HG03342 (cell line): Measurements from ENCODE around the gene DKKL1.
A peak's percentile ranks its signal among the peaks of the same experiment; 100 is the strongest.
"Not testable (repeated sequence)": the region's sequence is repeated elsewhere in the genome, so short reads cannot be mapped to it uniquely, and the experiment has no call there.

Source experiments
- ATAC-seq: cut with Tn5 transposase; IDR thresholded peaks from one replicate; pipeline ENCODE4 v1.9.1; 2021; ENCODE audit warnings: mild to moderate bottlenecking, moderate library complexity; ENCODE audit not compliant: unreplicated experiment

DKKL1 gene

DNA sequence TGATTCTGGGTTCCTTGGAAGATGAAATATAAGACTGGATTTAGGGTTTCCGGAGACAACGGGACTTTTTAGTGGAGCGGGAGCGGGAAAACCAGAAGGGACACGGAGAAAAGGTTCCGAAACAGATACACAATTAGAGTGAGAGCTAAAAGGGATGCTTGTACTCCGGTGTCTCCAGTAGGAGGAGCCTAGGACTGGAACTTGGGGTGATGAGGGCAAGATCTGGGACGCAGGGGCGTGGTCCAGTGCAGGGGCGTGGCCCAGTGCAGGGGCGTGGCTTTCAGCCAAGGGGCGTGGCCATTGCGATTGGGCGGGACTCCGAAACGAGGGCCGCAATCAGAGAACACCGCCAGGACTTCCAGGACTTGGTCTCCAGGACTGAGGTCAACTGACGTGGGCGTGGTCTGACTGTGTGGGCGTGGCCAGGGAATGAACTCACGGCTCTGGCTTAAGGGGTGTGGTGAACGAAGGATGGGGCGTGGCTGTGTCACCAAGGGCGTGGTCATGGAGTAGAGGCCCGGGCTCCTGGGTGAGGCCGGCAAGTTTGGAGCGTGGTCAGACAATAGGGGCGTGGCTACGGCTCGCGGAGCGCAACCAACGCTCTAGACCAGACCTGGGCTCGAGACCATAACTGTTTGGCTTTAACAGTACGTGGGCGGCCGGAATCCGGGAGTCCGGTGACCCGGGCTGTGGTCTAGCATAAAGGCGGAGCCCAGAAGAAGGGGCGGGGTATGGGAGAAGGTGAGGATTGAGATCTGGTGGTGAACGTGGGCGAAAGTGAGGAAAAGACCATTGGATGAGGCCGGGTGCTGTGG is at the start of gene DKKL1:
Gene DKKL1, plus strand, starts transcription at position 610 of the 815 bp plus-strand sequence. Its CDS starts 122 bp downstream, at position 732.
- peak; percentile 69 for ATAC-seq

DNA sequence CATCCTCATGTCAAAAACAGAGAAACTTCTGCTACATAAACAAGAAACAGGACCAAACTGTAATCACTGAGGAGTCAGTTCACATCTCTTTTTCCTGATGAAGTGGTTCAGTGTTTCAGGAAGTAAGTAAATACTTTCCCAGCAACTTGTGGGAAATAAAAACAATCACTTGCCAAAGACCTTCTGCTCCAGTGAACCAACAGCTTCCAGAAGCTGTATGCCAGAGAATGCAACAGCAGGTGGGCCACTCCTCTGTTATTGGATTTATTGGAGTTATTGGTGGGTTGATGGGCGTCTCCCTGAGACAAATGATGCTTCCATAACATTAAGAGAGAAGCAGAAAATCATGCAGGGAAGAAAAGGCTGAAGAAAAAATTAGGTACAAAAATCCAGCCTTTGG is 48.6 kb upstream of the DKKL1 start:
- no peak for ATAC-seq

DNA sequence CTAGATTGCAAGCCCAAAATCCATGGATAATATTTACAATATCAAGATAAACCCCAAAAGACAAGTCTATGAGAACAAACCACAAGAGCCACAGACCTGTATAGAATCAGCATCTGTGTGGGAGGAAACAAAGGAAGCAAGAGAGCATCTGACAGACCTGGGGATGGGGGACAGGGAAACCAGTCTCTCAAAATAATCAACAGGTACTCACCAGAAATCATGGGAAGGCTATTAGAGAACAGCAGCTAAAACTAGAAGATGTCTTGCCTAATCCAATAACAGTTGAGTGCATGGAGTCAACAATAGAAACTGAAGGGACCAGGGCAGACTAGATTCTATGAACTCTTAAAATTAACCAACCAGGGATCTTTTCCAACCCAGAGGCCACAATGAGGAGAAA is 47.4 kb upstream of the DKKL1 start:
- no peak for ATAC-seq

DNA sequence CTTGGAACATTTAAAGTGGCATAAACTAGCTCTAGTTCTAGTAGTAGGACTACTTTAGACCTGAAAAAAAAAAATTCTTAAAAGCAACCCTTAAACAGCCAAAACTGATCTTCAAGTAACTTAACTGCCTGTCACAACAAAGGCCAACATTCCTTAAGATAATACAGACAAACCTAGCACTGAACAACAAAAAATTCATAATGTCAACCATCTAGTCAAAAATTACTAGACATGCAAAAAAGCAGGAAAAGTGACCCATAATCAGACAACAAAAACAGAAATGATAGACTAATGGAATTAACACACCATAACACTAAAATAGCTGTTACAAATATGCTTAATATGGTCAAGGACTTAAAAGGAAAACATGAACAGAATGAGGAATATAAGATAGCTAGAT is 45.4 kb upstream of the DKKL1 start:
- ATAC-seq = no peak

DNA sequence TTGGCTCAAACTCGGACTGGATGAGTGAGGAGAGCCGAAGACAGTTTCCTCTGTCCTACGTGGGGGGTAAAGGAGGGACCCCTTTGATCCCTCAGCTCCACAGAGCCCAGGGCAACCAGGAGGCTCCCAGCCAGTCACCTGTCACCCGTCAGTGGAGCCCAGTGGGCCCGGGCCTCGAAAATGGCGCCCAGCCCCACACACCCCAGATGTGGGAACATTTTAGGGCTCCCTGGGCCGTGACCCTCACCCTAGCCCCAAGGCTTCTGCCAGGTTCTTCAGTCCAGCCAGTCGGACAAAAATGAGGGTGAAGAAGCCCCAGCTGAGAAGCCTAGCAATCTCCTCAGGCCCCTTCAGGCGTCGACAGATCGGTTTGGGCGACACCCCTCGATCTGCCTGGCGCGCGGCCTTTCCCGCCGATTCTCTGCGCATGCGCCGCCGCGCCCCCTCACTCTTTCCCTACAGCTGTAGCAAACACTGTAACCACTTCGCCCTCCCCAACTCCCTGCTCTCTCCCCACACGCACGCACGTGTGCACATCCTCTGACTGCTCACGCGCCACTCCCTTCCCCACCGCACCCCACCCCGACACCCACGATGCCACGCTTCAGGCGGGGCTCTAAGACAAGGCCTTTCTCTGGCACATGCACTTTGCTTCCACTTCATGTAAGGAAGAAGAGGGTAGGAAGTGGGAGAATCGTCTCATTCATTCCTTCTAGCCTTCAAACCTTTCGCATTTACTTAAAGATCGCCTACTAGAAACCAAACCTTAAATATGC is 38.7 kb upstream of the DKKL1 start, which contains the start of gene SLC6A16:
Gene SLC6A16, minus strand, starts transcription at position 391 of the 776 bp plus-strand sequence. CDS start 13,844 bp downstream, outside the sequence.
- ATAC-seq = no peak

DNA sequence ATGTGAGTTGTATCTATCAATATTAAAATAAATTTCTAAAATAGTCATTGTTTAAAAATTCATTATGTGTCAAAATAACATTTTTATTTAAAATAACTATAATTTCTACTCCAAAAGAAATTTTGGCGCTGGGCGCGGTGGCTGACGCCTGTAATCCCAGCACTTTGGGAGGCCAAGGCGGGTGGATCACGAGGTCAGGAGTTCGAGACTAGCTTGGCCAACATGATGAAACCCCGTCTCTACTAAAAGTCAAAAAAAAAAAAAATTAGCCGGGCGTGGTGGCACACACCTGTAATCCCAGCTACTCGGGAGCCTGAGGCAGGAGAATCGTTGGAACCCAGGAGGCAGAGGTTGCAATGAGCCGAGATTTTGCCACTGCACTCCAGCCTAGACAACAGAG is 37.9 kb upstream of the DKKL1 start:
- ATAC-seq = not testable (repeated sequence)

DNA sequence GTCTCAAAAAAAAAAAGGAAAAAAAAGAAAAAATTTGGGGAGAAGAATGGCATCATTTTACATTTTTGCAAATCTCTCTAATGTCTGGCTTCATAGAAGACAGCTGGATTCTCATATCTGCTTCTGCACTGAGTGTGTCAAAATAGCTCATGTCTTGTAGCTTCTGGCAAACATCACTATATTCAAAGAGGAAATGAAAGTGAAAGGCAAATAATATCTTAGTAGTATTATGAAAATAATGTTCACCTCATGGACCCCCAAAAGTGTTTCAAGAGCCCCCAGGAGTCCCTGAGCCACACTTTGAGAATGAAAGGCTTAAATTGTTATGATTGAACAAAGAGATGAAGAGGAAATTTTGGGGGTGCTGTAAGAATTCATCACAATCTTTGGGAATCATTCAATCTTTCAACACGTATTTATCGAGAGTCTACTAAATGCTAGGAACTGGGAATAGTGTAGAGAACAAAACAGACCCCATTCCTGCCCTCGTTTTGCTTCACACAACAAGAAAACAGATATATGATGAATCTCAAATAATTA is 37.4 kb upstream of the DKKL1 start:
- no peak for ATAC-seq

DNA sequence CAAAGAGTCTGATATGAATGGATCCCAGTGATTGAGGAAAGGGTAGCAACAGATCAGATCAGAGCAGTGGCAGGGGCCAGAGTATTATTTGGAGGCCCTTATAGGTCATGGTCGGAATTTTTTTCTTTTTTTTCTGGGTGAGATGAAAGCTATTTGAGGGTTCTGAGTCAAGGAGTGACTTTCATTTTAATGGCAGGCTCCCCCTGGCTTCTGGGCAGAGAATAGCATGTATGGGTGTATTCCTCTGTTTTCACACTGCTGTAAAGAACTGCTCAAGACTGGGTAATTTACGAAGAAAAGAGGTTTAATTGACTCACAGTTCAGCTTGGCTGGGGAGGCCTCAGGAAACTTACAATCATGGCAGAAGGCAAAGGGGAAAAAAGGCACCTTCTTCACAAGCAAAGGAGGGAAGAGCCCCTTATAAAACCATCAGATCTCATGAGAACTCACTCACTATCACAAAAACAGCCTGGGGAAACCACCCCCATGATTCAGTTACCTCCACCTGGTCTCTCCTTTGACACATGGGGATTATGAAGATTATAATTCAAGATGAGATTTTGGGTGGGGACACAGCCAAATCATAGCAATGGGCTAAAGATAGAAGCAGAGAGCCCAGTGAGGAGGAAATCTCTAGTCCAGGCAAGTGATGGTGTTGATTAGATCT is 35.7 kb upstream of the DKKL1 start:
- ATAC-seq = no peak

DNA sequence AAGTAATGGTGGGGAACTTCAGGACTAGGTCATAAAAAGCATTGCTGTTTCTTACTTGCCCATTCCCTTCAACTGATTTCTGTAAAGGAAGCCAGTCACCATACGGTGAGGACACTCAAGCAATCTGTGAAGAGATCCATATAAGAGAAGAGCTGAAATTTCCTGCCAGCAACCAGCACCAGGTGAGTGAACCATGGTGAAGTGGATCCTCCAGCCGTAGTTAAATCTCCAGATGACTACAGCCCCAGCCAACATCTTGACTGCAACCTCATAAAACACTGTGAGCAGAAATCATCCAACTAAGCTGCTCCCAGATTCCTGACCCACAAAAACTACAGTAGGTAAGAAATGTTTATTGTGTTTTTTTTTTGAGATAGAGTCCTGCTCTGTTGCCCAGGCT is 34.9 kb upstream of the DKKL1 start:
- ATAC-seq = no peak

DNA sequence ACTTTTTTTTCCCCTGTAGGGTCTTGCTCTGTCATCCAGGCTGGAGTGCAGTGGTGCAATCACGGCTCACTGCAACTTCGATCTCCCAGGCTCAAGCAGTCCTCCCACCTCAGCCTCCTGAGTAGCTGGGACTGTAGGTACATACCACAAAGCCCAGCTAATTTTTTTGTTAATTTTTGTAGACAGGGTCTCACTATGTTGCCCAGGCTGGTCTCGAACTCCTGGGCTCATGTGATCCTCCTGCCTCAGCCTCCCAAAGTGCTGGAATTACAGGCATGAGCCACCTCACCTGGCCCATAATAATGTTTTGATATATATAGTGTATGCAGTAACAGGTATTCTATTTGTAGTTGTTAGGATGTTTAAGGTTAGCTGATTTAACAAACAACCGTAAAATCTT is 32.5 kb upstream of the DKKL1 start:
- not testable (repeated sequence) for ATAC-seq

DNA sequence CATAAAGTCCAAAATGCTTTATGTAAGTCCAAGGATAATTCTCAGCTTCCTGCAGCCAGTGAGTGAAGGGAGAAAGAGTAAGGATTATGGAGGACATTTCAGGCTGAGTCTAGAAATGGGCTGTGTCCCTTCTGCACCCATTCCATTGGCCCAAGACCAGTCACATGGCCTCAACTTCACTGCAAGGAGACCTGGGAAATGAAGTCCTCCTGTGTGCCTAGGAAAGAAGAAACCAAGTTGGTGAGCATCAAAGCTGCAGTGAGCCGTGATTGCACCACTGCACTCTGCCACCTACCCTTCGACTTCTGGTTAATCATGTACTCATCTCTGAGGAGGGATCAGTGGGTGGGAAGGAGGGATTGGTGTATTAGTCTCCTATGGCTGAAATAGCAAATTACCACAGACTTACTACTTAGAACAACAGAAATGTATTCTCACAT is 32.0 kb upstream of the DKKL1 start:
- peak; percentile 55 for ATAC-seq

DNA sequence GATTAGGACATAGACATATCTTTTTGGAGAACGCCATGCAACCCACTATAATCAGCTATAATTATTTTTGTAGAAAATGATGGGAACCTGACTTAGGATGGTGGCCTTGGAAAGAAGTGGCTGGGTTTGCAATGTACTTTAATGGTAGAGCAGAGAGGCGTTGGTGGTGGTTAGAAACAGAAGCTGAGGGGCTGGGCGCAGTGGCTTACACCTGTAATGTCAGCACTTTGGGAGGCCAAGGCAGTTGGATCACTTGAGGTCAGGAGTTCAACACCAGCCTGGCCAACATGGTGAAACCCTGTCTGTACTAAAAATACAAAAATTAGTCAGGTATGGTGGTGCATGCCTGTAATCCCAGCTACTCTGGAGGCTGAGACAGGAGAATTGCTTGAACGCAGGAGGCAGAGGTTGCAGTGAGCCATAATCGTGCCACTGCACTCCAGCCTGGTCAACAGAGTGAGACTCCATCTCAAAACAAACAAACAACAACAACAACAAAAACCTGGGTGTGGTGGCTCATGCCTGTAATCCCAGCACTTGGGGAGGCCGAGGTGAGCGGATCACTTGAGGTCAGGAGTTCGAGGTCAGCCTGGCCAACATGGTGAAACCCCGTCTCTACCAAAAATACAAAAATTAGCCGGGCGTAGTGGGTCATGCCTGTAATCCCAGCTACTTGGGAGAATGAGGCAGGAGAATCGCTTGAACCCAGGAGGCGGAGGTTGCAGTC is 30.8 kb upstream of the DKKL1 start:
- not testable (repeated sequence) for ATAC-seq

DNA sequence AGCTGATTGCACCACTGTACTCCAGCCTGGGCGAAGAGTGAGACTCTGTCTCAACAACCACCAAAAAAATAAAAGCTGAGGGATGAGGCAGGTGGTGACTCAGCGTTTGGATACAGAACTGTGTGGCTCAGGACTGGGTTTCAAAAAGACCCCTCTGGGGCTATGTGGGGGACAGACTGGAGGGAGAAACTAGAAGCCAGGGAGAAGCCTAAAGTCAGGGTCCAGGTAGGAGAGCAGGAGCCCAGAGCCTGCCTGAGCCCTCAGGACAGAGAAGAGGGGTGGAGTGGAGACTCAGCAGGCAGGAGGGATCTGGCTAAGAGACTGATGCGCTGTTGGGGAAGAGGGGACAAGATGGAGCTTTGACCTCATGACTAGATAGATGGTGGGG is 30.3 kb upstream of the DKKL1 start:
- ATAC-seq = no peak

DNA sequence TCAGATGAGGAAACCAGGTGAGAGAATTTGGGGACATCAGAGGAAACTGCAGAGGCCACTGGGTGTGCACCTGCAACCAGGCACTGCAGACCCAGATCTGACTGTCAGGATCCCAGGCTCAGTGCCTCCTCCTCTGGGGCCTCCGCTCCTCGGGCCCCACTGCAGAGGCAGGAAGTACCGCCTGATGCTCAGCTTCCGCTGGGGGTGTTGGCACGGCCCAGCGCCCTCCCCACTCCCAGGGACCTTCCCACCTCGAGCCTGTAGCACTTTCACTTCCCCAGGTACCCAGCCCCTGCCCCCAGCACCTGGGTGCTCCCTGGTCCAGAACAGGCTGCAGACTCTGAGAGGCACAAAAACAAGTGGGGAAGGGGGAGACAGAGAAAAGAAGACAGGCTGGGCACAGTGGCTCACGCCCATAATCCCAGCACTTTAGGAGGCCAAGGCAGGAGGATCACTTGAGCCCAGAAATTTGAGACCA is 29.8 kb upstream of the DKKL1 start:
- peak; percentile 39 for ATAC-seq

DNA sequence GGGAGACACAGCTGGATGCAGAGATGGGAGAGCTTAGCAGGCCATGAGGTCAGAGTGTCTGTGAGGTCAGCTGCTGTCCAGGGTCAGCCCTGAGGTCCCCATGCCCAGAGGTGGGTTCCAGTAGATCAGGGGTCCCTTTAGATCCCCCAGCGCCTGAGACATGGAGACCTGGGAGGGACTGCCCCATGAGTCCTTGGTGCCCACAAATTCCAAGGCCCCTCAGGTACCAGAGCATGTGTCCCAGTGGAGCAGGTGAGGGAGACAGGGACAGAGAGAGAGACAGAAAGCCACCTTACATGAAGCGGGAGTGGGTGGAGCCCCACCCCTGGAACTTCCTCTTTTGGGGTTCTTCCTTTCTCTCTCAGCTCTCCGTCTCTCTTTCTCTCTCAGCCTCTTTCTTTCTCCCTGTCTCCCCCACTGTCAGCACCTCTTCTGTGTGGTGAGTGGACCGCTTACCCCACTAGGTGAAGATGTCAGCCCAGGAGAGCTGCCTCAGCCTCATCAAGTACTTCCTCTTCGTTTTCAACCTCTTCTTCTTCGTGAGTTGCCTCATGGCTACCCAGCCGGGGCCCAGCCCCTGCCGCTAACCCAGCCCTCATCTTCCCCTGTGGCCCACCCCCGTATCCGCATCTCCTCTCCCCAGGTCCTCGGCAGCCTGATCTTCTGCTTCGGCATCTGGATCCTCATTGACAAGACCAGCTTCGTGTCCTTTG is 28.4 kb upstream of the DKKL1 start, which contains the start of gene CD37:
Gene CD37, plus strand, starts transcription at position 336 of the 713 bp plus-strand sequence. Its CDS starts 135 bp downstream, at position 471.
- ATAC-seq = no peak

DNA sequence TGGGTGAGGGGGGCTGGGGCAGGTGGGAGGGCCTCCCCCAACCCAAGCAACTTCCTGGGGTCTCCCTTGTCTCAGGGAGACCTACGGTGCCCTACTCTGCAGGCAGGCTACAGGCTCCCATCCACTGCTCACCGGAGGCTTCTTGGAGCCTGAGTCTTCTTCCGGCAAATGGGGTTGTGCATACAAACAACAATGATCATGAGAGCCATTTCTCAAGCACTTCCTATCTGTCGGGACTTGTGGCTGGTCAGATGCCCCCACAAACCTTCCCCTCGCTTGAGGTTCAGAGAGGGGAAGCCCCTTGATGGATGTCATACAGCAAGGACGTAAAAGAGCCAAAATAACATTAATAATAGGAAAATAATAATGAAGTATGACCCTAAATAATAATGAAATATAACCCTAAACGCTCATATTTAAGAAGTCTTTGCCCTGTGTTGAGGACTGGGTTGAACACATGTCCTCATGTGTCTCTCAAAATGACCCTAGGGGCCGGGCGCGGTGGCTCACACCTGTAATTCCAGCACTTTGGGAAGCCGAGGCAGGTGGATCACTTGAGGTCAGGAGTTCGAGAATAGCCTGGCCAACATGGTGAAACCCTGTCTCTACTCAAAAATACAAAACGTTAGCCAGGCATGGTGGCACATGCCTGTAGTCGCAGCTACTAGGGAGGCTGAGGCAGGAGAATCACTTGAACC is 27.7 kb upstream of the DKKL1 start:
- ATAC-seq = no peak

DNA sequence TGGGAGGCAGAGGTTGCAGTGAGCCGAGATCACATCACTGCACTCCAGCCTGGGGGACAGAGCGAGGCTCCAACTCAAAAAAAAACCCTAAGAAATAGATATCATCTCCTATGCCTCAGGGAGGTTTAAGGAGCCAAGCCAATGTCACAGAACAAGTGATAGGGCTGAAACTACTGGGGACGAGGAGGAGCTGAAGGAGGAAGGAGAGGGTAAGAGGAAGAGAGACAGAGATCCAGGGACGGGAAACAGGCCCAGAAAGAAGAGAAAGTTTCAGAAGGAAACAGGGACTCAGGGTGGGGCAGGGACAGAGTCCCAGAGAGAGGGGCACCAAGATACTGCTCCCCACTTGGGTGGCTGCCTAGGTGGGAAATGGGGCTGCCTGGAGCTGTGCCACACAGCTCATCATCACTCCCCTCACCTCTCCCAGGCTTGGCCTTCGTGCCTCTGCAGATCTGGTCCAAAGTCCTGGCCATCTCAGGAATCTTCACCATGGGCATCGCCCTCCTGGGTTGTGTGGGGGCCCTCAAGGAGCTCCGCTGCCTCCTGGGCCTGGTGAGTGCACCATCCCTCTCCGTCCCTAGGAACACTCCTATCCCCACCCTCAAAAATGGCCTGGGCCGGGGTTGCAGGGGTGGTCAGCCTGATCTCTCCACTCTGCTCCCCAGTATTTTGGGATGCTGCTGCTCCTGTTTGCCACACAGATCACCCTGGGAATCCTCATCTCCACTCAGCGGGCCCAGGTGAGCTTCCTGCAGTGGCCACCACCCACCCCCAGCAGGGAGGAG is 27.0 kb upstream of the DKKL1 start:
- no peak for ATAC-seq
